Renal cortical epithelial cell (primary cell): ENCODE measurements around the gene LRCH3. TPM values are rescaled to one million over a fixed set of nuclear protein-coding genes. Genes with fewer than 3 reads are reported as not detected.
A peak's percentile ranks its signal among the peaks of the same experiment; 100 is the strongest.

ENCODE experiments used
- DNase-seq: peaks from one replicate; pipeline ENCODE4 v3.0.0-alpha.2; 2011; ENCODE audit warnings: low read depth
- total RNA-seq: library from RNA; depleted of rRNA; stranded (reverse); fragments of >200 nt; gene quantifications from 2 replicates; pipeline ENCODE4 v1.2.3, GENCODE V29; 2014

LRCH3 gene
- 21.7 and 72.8 TPM in 2 replicates for total RNA-seq

DNA sequence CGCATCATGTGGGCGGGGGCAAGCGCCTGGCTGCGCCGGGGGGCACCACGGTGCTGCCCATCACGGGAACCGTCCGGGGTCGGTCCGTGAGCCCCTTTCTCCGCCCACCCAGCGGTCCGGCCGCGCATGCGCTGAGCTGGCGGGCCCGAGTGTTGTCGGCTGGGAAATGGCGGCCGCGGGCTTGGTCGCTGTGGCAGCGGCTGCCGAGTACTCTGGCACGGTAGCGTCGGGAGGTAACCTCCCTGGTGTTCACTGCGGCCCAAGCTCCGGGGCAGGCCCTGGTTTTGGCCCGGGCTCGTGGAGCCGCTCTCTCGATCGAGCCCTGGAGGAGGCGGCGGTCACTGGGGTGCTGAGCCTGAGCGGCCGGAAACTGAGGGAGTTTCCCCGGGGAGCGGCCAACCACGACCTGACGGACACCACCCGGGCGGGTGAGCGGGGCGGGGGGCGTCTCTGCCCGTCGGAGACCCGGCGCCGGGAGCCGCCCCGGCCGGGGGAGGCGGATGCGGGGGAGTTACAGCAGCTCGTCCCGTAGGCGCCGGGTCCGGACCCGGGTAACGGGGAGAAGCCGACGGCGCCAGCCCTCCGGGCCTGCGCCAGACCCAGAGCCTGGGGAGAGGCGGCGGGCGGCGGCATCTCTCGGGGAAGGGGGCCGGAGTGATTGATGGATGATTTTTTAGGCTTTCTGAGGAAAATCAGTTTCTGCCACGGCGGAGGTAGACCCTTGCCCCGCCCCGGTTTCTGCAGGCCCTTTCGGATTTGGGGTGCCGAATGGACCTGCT is at the start of gene LRCH3:
Gene LRCH3, plus strand, starts transcription at position 142 of the 779 bp plus-strand sequence. Its CDS starts 25 bp downstream, at position 167.
- peak; percentile 27 for DNase-seq

DNA sequence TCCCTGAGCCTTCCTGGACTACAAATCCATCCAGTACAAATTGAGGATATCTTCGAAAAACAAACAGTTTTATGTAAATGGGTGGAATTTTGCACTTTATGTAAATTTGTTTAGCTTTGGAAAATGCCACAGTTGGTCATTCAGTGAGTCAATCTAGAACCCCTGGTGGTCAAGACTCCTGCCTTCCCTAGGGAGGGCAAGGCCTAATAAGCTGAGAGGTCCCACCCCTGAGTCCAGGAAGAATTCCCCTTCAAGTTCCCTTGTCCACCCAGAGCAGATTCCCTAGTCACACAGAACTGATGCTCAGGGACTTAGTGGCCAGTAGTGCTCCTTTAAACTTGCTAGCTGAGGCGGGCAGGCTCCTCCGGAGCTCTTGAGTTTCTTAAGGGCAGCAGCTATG is 48.3 kb upstream of the LRCH3 start:
- DNase-seq: no peak

DNA sequence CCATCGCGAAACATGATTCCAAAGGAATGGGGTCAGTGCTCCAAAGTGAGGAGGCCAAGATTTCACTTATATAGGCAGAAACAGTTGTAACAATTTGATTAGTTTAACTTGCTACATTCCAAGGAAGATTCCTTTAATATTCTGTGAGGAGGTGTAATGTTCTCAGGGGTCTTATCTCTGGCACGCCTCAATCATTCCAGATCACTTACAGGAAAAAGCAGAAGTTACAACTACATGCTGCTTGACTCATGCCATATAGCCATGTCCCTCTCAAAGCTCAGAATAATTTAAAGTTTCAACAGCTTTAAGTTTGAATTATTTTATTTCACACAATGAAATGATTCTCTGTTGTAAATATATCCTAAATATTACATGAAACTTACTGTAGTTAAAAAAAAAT is 44.8 kb upstream of the LRCH3 start:
- DNase-seq: no peak

DNA sequence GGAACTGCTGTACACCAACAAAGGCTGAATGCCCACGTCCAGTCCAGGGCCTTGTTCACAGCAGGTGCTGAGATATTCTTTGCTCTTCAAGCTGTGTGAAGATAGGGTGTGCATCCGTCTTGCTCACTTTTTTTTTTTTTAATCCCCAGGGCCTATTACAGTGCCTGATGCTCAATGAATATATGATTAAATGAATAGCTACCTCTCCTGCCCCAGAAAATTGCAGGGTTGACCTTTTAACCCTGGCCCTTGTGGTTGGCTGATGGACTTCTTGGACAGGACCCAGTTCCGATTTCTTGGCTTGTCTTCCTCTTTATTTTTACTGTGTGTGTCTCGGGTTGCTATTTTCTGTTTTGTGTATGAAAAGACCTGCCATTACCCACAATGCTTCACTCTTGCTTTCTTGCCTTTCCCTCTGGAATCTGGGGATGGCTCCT is 44.2 kb upstream of the LRCH3 start:
- DNase-seq: no peak

DNA sequence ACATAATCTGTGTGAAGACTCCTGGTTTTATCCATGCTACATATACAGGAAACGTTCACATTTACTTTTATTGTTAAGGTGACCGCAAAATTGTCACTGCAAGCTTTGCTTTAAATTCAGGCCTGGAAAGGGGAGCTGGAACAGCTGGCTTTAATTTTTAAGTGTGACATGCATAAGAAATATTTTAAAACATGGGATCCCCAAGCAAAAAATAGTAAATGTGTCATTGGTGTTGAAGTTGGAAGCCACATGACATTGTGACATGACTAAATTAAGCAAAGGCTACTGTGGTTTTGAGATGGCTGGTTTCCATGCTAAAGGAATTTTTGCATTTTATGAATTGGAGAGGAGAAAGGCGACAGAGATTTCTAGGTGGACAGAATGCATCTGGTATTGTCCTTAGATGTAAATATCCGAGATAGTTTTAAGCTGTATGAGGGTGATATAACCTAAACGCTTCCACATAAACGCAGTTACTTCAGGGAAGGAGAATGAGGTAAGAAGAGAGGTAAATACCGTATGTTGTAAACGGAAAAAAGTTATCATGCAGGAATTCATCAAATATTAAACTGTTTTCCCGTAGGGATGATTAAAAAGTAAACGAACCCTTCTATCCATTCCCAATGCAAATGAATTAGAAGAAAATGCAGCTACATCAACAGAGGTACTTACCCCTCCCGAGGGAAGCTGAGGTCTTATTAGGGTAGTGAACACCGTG is 42.3 kb upstream of the LRCH3 start:
- DNase-seq: peak; percentile 44

DNA sequence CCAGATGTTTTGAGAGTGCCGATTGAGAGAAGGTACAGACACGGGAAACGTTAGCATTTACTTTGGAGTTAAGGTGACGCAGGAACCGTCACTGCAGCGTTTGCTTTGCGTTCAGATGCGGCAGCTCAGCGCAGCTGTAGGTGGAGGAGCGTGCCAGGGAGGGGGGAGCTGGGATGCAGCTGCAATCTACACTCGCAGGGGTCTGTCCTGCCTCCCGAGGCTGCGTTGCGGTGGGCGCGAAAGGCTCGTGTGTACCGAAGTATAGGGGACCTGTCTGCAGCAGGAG is 41.8 kb upstream of the LRCH3 start:
- DNase-seq: no peak

DNA sequence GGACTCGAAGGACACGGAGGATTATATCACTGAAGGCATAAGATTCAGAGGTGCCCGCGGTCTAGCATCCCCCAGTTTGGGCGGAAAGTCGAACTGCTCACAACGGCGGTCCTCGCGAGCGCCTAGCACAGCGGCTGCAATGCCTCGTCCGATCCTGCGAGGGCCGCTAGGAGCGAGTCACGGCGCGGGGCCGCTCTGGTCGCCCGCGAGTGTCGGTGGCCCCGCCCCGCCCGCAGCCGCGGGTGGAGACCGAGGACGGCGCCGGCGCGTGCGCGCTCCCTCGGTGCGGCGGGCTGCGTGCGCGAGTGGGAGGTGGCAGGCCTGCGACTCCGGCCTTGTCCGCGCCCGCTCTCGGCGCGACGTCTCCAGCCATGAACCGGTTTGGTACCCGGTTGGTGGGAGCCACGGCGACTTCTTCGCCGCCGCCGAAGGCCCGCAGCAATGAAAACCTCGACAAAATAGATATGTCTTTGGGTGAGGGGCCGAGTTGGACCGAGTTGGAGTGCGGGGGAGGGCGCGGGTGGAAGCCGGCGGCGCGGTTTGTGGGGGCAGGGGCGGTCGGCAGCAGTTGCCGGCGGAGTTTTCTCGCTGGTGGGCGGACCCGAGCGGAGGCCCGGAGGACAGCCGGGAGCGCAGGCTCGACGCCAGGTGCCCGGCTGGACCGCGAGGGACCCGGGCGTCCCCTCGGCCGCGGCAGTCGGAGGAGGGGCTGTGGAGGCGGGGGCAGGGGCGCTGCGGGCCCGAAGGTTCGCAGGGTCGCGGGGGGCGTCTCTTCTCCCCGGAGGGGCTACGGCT is 41.3 kb upstream of the LRCH3 start, which contains the start of gene FYTTD1:
Gene FYTTD1, plus strand, starts transcription at position 283 of the 795 bp plus-strand sequence. Its CDS starts 89 bp downstream, at position 372.
- peak; percentile 52 for DNase-seq

DNA sequence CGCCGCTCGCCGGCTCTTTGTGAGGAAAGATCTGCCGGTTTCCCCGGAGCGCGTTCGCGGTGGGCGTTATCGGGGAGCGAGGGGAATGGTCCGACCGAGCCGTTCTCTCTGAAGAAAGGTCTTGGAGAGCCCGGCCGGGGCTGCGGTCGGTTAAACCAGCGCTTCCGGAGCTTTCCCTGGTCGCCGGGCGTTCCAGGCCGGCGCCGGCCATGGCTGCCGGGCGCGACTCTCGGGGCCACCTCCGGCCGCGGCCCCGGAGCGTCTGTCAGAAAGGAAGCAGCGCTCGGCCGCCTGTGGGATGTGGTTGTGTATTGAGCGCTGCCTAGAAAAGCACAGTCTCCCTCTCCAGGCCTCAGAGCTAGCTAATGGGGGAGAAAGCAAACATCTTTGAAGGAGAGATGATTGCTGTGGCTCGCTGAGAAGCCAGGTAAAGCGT is 40.6 kb upstream of the LRCH3 start:
- DNase-seq: peak; percentile 41

DNA sequence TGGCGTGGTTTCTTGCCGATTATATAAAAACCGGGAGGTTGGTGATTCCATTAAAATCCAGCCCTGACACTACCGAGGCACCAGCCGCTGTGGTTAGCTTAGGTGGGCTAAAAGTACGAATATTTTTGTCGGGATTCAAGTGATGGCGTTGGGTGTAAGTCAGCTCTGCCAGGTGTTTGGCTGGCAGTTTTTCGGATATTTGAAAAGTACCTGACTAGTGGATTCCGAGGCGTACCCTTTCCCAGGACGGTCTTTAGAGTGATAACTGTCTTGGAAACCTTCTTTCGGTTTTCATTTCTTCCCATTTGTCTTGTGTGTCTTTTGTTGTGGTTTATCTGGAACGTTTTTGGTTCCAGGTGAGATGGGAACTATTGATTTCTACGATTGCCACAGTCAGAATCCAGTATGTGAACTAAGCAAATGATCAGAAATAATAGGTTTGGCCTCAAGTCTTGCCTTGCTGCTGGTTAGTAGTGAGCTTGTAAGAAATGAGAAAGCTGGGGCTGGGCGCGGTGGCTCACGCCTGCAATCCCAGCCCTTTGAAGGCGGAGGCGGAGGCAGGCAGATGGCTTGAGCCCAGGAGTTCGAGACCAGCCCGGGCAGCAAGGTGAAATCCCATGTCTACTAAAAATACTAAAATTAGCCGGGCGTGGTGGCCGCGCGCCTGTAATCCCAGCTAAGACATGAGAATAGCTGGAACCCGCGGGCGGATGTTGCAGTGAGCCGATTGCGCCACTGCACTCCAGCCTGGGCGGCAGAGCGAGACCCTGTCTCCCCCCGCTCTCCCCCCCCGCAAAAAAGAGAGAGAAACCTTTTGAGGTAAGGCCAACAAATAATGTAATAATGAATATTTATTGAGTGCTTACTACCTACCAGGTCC is 40.0 kb upstream of the LRCH3 start:
- DNase-seq: no peak

DNA sequence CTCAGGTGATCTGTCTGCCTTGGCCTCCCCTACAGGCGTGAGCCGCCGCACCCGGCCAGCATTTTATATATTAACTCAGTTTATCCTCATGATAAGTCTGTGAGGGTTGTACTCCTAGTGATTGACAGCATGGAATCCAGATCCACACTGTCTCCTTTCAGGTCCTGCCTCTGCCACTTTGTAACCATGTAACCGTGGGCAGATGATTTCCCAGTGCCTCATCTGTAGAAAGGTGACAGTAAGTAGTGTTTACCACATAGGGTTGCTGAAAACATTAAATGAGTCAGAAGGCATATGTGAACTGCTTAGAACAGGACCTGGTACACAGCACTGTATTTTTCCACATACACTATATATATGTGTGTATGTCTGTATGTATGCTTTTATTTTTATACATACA is 38.9 kb upstream of the LRCH3 start:
- no peak for DNase-seq

DNA sequence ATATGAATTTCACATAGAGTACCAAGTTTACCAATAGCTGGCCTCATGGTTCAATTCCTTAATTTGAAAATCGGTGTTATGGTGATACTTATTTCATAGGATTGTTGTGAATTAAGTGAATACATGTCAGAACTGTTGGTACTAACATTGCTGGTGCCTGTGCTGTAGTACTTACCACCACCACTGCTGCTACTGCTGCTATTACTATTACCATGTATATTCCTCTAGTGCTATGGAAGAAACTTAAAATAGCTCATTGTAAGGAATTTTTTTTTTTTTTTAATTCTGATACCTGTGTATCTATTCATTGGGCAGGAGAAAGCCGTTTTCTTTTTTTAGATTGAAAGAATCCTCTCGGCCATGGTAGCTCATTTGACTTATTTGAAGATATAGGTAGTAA is 37.8 kb upstream of the LRCH3 start:
- DNase-seq: no peak

DNA sequence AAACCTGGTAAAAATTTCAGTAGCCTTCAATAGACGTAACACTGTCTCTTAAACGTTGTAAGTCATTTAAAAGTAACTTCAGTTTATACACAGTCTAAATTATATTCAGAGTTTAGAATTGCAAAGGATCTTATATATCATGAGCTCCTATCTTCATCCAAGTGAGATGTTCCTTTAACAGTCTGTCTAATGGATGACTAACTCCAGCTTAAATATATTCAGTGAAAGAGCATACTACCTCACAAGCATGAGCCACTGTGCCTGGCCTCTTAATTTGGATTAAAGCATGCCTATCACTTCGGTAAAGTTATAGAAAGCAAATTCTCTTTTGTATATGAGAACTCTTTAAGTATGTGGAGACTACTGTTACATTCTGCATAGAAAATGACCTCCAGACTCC is 34.4 kb upstream of the LRCH3 start:
- DNase-seq: no peak

DNA sequence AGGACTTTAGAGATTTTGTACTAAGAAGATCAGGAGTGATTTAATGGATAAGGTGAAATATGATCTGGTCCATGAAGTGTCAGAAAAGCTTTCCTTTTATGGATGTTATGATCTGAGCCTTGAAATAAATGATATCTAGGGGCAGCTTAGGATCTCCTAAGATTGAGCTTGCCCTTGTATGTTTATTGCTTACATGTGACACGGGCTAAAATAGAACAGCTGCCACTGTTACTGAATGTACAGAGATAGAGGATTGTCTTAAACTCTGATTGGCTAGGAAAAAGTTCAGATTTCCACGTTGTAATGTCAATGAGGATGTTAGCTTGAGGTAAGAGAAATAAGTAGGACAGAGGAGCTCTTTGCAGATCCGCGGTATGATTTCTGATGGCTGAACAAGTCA is 32.5 kb upstream of the LRCH3 start:
- DNase-seq: no peak

DNA sequence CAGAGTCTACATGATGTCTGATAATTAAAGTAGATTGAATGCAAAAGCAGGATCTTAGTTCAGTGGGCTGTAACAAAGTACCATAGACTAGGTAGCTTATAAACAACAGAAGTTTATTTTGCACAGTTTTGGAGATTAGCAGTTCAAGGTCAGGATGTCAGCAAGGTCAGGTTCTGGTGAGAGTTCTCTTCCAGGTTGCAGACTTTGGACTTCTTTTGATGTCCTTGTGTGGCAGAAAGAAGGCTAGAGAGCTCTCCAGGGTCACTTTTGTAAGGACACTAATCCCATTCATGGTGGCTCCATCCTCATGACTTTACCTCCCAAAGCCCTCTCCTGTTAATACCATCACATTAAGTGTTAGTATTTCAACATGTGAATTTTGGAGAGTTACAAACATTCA is 29.3 kb upstream of the LRCH3 start:
- no peak for DNase-seq

DNA sequence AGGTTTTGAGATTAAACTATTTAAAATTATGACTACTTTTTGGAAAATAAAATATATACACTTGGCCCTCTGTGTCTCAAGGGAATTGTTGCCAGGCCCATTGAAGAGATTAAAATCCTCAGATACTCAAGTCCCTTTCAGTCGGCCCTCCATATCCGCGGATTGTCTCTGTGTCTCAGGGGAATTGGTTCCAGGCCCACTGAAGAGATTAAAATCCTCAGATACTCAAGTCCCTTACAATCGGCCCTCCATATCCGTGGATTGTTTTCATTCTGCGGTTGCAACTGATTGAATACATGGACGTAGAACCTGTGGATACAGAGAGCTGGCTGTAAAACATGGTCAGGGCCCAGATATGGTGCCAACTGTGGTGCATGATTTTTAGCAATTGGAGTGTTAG is 15.7 kb upstream of the LRCH3 start:
- DNase-seq: no peak

DNA sequence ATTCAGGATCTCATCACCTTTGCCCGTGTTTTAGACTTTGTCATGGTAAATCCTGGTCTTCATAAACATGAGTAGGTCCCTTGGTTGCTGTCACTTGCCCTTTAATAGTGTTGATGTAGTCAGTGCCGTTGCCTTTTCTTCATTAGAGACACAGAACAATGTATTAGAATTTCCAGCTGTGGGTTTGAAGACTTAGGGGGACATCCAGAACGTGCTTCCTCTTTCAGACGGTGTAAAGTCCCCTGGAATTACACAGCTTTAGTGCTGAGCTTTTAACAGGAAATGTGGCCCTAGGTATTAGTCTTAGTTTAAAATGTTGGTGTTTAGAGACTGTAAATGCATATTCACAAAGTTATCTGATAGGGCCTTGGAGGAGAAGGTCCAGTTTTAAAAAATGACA is 8.8 kb upstream of the LRCH3 start:
- DNase-seq: no peak

DNA sequence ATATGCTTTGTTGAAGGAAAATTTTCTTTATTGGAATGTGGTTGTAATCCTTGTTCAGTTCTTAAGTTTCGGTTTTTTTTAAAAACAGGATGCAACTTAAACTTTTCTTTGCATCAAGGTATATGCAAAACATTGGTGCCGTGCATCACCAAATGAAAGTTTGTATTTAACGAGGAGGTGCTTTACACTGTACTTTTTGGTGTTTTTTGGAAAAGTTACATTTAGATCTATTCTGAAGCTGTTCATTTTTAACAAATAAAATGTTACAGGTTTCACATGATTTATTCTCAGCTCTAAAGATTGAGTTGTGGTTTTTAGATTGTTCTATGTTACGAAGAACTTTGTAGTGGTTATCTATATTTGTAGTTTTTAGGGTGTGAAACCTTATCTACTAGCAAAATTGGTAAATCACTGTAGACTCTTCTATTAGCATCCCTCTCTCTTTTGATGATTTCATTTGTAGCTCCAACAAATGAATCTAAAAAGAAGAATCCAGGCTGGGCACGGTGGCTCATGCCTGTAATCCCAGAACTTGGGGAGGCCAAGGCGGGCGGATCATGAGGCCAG is 7.0 kb upstream of the LRCH3 start:
- DNase-seq: no peak

DNA sequence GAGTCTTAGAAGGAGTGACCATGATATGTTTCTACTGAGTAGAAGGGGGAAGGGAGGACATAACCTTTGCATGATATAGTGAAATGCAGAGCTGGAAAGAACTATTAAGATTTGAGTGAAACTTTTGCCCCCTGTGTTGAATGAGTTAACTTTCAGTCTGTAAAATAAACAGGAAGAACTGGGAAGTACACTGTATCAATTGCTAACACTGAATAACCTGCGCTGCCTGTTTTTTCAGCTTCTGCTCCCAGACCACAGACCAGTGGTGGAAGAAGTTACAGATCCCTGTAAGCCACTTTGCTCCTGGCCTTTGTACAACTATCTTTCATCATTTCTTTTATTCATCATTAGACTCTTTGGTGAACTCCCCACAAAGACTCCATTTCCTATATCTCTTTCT is 3.6 kb upstream of the LRCH3 start:
- no peak for DNase-seq

DNA sequence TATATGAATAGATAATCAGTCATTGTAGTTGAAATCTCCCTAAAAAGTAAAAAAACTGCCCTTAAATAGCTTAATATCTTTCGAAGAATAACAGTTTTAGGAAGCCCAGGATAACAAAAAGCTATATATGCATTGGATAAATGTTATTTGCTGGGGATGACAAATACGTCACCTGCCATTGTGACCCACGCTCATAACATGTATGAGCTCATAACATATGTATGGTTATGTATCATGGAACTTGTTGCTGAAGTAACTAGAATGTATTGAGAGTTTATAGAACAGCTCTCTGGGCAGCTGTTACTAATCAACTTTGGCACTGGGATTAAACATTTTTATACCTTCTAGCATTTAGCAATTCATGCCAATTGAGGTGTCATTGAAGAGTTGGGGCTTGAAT is 1.7 kb upstream of the LRCH3 start:
- DNase-seq: no peak

DNA sequence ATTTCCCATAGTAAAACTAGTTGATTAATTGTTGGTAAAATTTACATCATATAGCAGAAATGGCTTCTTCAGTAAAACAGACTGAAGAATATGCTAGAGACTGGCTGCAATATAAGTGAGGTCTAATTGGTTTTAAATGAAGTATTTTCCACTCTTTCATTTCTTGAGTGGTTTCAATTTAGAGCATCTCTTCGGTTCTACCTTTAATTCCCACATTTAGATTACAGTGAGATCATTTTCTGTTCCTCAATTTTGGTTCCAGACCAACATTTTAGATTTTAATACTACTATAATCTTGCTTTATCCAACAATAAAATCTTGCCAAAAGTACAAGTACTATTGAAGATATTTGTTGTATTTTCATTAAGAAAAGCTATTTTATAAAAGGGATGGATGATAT is 1.0 kb upstream of the LRCH3 start:
- DNase-seq: no peak
